Astrocyte of the cerebellum (primary cell): Measurements from ENCODE around the gene SH3TC2.

Source experiments
- DNase-seq: peaks from one replicate; pipeline ENCODE4 v3.0.0-alpha.2; 2011; ENCODE audit warnings: low read depth
- H3K4me3 ChIP-seq: 2 replicates; pipeline ENCODE4 v1.5.1; 2011; ENCODE audit warnings: mild to moderate bottlenecking, low read depth, low read length, moderate library complexity
- CTCF ChIP-seq: IDR thresholded peaks from 2 replicates; pipeline ENCODE4 v1.5.1; 2012; ENCODE audit warnings: low read length, low read depth, moderate library complexity, mild to moderate bottlenecking; ENCODE audit errors: missing control alignments
- in situ Hi-C: cut with HindIII; loops from 2 replicates; pipeline ENCODE4 v1.10.0; 2017; ENCODE audit warnings: low sequenced_read_pairs

Gene SH3TC2

GRCh38 chr5:149073213-149073612 is 10.4 kb upstream of the SH3TC2 start:
- in situ Hi-C loops: no loop called here
- H3K4me3 ChIP-seq: no peak overlapping the region
- TF ChIP-seq CTCF: no peak
- DNase-seq: no peak

GRCh38 chr5:149072791-149073190 is 9.9 kb upstream of the SH3TC2 start:
- in situ Hi-C loops: no loop called here
- no peak for DNase-seq

GRCh38 chr5:149072376-149072775 is 9.5 kb upstream of the SH3TC2 start:
- in situ Hi-C loops: no loop called here
- H3K4me3 ChIP-seq: no peak overlapping the region
- no peak for DNase-seq
- TF ChIP-seq CTCF: no peak

More at GRCh38 chr5:149072791-149073190, 9.9 kb upstream of the SH3TC2 start:
- TF ChIP-seq CTCF: no peak
- H3K4me3 ChIP-seq: no peak overlapping the region

- DNase-seq: no peak
- in situ Hi-C loops: no loop called here
- no peak for TF ChIP-seq CTCF
- no peak overlapping the region for H3K4me3 ChIP-seq
These were observed 8.9 kb upstream of the SH3TC2 start for GRCh38 chr5:149071756-149072155.

- no peak overlapping the region for H3K4me3 ChIP-seq
- TF ChIP-seq CTCF: no peak
- DNase-seq: no peak
- in situ Hi-C loops: no loop called here
These were observed 8.4 kb upstream of the SH3TC2 start for GRCh38 chr5:149071216-149071615.

GRCh38 chr5:149069711-149070110 is 6.8 kb upstream of the SH3TC2 start:
- DNase-seq: no peak
- in situ Hi-C loops: no loop called here
- TF ChIP-seq CTCF: no peak
- H3K4me3 ChIP-seq: no peak overlapping the region
